Measurements from ENCODE around the gene PANK4.
"Not testable (repeated sequence)": the region's sequence is repeated elsewhere in the genome, so short reads cannot be mapped to it uniquely, and the experiment has no call there.

Gene PANK4

GRCh38 chr1:2558861-2559260 is 32.5 kb upstream of the PANK4 start:
- no peak for DNase-seq (ENCODE audit: low spot score)

DNA sequence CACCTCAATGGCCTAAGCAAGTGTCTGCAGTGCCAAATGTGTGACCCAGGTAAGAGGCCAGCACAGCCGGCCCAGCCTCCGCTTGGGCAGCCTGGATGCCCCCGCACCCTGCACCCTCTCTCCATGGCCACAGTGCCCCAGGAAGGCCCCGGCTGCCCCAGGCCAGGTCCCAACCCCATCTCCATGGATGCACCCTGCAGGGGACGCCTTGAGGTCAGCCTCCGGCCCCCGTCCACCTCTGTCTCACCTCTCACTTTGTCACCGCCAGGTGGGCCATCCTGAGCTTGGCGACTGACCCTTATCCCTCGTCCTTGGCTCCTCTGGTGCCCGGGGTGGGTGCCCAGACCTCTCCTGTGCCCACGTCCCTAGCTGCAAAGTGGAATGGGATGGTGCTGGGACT is 32.0 kb upstream of the PANK4 start:
- no peak for DNase-seq (ENCODE audit: low spot score)

- DNase-seq (ENCODE audit: low spot score), result no peak
Measured at GRCh38 chr1:2557482-2558400, 31.3 kb upstream of the PANK4 start.

DNA sequence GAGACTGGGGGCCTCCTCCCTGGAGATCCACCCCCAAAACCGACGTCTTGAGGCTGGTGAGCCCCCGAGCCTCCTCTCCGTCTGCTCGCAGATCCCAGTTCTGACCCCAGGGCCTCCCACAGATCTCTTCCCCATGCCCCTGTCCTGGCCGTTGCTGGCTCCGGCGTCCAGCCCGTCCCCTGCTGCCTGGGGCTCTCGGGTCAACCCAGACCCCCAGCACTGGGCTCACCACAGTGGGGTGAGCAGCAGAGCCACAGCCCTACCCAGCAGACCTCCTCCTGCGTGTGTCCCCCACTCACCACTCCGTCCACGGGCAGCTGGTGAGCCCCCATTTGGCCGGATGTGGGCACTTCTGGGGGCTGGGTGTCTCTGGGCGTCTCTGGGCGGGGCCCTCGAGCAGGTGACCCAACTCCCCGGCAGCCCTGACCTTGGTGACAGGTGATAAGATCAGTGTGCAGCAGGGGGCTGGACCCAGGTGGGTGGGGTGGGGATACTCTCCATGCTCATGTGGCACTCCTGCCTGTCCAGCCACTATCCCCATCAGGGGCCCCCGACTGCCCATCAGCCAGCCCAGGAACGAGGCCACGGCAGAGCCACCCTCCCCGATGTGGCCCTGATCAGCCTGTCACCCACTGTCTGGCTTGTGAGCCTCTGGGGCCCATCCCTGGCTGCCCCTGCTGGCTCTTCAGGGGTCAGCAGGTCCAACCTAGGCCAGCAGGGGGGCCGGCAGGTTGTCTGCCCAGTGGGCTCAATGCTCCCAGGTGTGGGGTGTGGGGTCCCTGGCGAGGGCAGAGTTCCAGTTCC is 30.5 kb upstream of the PANK4 start:
- no peak for DNase-seq (ENCODE audit: low spot score)

DNA sequence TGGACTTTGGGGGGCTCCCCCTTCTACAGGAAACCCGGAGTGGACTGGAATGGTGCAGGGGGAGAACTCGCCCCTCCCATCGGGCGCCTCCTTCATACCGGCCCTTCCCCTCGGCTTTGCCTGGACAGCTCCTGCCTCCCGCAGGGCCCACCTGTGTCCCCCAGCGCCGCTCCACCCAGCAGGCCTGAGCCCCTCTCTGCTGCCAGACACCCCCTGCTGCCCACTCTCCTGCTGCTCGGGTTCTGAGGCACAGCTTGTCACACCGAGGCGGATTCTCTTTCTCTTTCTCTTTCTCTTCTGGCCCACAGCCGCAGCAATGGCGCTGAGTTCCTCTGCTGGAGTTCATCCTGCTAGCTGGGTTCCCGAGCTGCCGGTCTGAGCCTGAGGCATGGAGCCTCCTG is 29.9 kb upstream of the PANK4 start, which contains the start of gene TNFRSF14:
Gene TNFRSF14 (plus strand): TSS at position 95 of the 401 bp plus-strand sequence. CDS start 294 bp downstream, at position 389.
- DNase-seq (ENCODE audit: low spot score), result no peak

GRCh38 chr1:2555634-2556276 is 29.4 kb upstream of the PANK4 start:
- no peak for DNase-seq (ENCODE audit: low spot score)

- DNase-seq (ENCODE audit: low spot score), result no peak
Measured at GRCh38 chr1:2554621-2555387, 28.4 kb upstream of the PANK4 start.

DNA sequence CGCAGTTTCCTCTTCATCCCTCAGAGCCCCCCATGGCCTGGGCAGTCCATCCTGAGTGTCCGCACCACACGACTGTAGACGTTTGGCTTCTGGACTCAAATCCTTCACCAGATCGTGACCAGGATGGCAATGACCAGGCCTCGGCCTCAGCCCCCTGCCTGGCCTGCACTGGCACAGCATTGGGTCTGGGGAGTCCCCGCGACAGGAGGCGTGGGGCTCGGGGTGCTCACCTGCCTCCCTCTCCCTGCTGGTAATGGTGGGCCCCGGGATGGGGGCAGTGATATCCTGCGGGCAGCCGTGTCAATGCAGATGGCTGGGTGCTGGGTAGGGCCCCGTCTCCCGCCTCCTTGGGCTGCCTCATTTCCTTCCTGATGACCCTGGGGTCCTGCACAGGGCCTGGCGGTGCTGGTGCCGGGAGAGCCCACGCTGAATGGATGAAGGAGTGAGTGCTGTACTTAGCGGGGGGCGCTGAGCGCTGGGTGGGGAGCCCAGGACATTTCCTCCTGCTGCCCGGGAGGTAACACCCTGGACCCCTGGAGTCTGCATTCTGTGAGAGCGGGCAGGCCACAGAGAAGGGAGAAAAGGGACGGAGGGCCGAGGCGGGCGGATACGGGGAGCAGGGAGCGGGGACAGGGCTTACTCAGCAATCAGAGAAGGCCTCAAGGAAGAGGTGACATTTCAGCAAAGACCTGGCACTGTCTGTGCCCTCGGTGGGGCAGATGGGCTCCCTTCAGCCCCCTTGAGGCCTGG is 27.6 kb upstream of the PANK4 start:
- DNase-seq (ENCODE audit: low spot score), result no peak

DNA sequence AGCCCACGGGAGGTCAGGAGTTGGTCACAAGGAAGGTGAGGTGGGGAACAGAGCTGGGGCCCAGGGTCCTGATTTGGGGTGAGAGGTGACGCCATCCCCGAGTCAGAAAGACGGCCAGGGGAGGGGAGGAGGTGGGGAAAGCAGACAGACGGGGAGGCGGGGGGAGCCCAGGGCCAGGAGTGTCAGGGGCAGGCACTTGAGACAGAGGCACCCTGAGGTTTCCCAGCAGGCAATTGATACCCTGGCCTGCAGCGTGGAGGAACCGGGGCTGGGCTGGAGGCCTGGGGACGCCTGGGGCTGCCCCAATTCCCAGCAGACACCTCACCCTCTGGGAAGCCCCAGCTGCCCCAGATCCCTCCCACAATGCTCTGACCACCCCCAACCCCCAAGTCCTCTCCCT is 26.7 kb upstream of the PANK4 start:
- not testable (repeated sequence) for DNase-seq (ENCODE audit: low spot score)

GRCh38 chr1:2552189-2552588 is 25.8 kb upstream of the PANK4 start:
- no peak for DNase-seq (ENCODE audit: low spot score)

DNA sequence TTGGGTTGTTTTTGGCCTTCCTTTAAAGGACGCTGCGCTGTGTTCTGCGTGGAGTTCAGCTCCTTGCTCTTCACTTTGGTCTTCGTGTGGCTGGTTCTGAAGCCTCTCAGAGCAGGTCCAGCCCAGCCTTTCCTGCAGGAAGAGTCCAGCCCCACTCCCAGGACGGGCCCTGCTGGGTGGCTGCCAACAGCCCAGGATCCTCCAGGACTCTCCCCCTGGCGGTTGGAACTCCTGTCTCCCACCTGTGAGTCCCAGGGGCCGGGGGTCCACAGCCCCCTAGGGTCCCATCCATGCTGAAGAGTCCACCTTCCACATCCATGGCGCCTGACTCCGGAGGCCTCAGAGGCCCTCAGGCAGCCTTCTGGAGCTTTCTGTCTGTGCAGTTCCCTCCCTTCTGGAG is 25.1 kb upstream of the PANK4 start:
- DNase-seq (ENCODE audit: low spot score), result not testable (repeated sequence)

GRCh38 chr1:2550309-2550861 is 24.0 kb upstream of the PANK4 start:
- DNase-seq (ENCODE audit: low spot score), result not testable (repeated sequence)

- DNase-seq (ENCODE audit: low spot score), result not testable (repeated sequence)
Measured at GRCh38 chr1:2549367-2550029, 23.1 kb upstream of the PANK4 start.

- DNase-seq (ENCODE audit: low spot score), result peak; percentile 62
Measured at GRCh38 chr1:2548068-2548589, 21.7 kb upstream of the PANK4 start.

DNA sequence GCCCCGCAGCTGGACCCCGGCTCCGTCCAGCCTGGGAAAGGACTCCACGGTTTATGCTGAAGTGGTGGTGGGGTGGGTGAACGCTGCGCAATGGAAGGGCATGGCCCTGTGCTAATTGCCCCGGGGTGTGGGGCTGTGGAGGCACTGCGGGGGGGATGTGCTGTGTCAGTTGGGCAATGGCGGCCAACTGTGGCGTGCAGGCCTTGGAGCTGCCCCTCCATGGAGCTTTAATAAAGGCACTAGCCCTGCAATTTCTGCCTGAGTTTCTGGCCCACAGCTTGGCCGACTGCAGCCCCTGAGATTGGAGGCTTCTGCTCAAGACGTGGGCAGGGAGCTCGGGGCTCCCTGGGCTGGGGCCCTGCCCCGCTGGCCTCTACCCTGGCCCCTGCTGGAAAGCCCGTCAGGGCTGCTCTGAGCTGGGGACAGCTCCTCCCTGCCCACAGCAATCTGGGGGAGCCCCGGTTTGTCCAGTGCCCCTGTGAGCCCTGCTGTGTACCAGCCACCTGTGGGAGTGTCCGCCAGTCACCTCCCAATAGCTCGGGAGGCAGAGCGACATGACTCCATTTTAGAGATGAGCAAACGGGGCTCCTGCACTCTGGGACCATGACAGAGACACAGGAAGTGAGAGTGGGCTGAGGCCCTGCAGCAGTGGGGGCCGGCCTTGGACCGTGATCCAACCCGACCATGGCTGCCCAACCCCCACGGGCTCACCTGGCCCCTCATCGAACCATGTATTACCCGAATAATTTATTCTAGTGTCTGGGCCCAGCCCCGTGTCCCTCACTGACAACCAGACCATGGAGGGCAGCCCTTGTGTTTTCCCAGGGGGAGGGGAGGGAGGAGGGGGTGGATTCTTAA is 21.0 kb upstream of the PANK4 start:
- DNase-seq (ENCODE audit: low spot score), result no peak

DNA sequence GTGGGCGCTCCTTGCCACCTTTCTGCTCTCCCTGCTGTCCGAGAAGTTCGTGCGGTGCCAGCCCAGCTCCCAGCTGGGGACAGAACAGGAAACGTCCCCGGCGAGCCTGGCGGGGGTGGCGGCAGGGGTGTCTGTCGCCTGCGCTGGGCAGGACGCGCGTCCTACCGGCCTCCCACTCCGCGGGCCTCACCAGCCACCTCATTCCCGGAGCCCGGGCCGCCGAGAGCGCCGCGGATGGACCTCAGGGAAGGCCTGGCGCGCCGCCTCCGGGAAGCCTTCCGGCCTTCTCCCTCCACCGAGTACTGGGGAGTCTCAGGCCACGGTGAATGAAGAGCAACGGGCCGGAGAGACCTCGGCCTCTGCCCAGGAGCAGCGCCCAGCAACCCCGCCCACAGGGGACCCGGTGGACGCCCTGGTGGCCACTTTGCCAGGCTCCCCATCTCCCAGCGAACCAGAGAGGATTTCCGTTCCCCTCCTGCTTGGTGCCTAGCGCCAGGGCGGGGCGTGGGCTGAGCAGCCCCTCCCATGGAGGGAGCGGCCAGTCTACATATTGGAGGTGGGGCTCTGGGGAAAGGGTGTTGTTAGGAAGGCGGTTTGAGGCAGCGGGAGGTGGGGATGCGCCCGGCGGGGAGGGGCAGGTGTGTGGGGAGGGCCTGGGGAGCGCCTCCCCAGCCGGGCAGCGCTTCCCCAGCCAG is 20.3 kb upstream of the PANK4 start:
- DNase-seq (ENCODE audit: low spot score), result peak; percentile 45

DNA sequence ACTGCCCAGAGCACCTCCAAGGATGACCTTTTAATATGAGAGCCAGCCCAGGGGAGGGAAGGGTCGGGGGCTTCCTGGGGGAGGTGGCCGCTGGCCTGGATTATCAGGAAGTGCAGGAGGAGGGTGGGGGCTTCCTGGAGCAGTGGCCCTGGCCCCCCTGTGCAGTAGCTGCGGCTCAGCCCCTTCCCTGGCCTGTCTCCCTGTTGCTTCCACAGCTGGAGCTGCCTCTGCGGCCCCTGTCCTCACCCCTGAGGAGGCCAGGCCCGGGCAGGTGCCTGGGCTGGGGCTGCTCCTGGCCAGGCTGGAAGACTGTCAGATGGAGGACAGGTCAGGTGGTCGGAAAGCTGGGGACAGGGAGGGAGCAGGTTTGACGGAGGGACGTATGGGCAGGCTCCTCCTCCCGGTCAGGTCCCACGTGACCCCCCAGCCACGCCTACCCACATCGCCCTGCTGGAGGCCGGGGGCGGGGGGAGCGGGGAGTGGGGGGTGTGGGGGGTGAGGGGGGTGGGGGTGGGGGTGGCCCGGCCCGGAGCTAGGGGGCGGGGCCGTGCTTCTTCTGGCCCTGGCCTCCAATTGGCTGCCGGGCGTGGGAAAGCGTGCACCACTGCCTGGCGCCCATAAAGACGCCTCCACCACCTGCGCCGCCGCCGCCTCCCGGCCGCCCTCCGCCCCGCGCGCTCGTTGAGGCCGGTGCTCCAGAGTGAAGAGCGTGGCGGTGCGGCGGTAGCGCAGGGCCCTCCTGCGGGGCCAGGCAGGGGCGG is 19.5 kb upstream of the PANK4 start:
- peak; percentile 88 for DNase-seq (ENCODE audit: low spot score)

Data from SK-N-DZ (cell line).